Choroid plexus epithelial cell (primary cell): ENCODE data around the gene LIN7A.
A peak's percentile ranks its signal among the peaks of the same experiment; 100 is the strongest.

ENCODE experiments used
- DNase-seq: peaks from one replicate; pipeline ENCODE4 v3.0.0-alpha.2; 2010; ENCODE audit warnings: low read depth
- H3K4me3 ChIP-seq: 2 replicates; pipeline ENCODE4 v1.5.1; 2011; ENCODE audit warnings: low read depth, mild to moderate bottlenecking, control low read depth, low read length, moderate library complexity
- CTCF ChIP-seq: conservative IDR thresholded peaks from 2 replicates; pipeline ENCODE4 v1.5.1; 2011; ENCODE audit warnings: low read depth, mild to moderate bottlenecking, control low read depth, inconsistent platforms, low read length, moderate library complexity

The LIN7A gene

GRCh38 chr12:80966001-80966400, 28.3 kb upstream of the LIN7A start:
- no peak for DNase-seq
- no peak for TF ChIP-seq CTCF
- no peak overlapping the region for H3K4me3 ChIP-seq

- TF ChIP-seq CTCF = no peak
- DNase-seq = no peak
- H3K4me3 ChIP-seq = no peak overlapping the region
These were observed 20.4 kb upstream of the LIN7A start for GRCh38 chr12:80958162-80958561.

GRCh38 chr12:80954857-80955520, 17.3 kb upstream of the LIN7A start:
- no peak overlapping the region for H3K4me3 ChIP-seq
- no peak for DNase-seq
- no peak for TF ChIP-seq CTCF

- no peak overlapping the region for H3K4me3 ChIP-seq
- DNase-seq = no peak
- no peak for TF ChIP-seq CTCF
These were observed 14.7 kb upstream of the LIN7A start for GRCh38 chr12:80952443-80952842.

GRCh38 chr12:80946591-80946990, 8.9 kb upstream of the LIN7A start:
- DNase-seq = peak; percentile 43
- peak; percentile 49 for TF ChIP-seq CTCF
- H3K4me3 ChIP-seq = no peak overlapping the region

- DNase-seq = no peak
- H3K4me3 ChIP-seq = no peak overlapping the region
- TF ChIP-seq CTCF = no peak
These were observed 5.6 kb upstream of the LIN7A start for GRCh38 chr12:80943338-80943737.

- no peak for TF ChIP-seq CTCF
- H3K4me3 ChIP-seq = no peak overlapping the region
- no peak for DNase-seq
These were observed 4.2 kb upstream of the LIN7A start for GRCh38 chr12:80941916-80942315.
